CMK (cell line): ENCODE results near the gene BFSP1.

Source experiments
- DNase-seq: peaks from one replicate; pipeline ENCODE4 v3.0.0-alpha.2; 2010; ENCODE audit warnings: low read depth

The BFSP1 gene

DNA sequence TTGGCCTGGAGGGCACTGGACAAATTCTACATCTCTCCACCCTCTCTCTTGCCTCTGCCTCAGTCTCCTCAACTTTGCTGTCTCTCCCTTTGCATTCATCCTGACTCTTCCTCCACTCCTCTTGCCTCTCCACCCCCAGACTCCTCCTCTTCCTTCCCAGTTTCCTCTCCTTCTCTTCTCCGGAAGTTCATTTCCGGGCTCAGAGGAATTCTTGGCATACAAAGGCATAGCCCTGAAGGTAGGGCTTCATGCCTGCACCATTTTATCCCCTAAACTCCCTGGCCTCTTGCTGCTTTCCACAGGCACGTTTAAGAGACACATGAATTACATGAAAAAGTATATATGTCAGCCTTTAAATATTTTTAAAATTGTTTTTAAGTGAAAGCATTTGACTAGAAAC, 10.6 kb downstream of the BFSP1 start:
- DNase-seq: no peak

DNA sequence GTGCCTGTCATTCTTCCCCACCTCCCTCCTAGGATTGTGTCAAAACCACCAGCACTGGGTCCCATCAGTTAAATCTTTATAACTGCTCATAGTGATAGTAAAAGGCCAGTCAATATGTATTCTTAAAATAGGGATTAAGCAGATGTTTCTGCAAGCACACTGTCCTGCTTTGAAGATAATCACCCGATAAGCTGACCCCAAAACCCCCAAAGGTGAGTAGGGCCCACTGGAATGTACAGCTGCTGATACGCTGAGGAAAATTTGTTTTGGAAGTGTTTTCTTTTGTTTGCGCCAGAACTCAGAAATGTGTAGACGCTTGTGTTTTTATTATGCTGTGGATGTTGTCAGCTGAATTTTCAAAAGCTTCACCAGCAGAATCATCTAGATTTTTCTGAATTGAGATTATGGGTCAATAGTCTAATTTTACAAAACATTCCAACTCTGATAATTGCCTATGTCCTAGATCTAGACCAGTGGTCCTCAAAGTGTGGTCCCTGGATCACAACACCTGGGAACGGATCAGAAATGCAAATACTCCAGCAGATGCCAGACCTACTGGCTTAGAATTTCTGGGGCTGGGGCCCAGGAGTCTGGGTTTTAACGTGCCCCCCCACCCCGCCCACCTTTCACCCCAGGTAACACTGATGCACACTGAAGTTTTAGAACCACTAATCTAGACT, 11.4 kb downstream of the BFSP1 start:
- DNase-seq: no peak

DNA sequence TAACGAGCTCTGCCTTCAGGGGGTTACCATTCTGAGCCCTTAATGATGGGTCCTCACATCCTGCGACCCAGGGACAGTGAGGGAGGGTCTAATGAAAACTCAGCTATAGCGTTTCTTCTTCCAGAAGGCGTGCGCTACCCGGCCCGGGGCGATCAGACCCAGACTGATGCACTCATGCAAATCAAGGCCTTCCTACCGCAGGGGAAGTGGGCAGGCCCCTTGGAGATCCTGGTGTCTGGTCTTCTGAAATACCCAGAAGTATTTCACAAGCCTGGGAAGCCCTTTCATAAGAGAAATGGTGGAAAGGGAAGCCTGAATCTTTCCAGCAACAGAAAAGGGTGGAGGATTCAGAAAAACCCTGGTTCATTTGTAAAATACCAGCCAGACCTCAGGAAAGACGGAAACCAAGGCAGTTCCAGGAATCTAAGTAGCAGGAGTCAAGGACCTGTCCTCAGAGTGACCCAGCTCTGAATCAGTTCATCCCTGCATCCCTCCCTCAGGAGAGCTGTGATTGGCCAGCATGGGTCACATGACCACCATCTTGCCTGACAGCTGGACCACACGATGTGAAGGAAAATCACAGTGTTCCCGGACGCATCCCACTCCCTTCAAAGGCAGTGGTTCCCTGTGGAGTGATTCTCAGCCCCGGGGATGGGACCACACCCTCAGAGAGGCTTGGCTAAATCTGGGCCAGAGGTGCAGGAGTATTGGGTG, 12.7 kb downstream of the BFSP1 start:
- DNase-seq: no peak

DNA sequence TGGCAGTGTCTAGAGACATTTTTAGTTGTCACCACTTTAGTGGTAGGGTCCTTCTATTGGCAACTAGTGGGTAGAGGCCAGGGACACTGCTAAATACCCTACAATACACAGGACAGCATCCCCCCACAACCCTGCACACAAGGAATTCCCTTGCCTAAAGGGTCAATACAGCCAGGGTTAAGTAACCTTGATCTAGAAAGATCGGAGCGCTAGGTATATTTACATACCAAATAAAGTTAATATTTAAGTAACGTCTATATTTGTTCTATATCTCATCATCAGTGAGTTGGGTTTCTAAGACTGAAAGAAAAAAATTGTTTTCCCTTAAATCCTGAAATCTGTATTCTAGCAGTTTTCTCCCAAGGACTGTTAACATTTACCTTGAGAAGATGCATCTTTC, 16.1 kb downstream of the BFSP1 start:
- no peak for DNase-seq

DNA sequence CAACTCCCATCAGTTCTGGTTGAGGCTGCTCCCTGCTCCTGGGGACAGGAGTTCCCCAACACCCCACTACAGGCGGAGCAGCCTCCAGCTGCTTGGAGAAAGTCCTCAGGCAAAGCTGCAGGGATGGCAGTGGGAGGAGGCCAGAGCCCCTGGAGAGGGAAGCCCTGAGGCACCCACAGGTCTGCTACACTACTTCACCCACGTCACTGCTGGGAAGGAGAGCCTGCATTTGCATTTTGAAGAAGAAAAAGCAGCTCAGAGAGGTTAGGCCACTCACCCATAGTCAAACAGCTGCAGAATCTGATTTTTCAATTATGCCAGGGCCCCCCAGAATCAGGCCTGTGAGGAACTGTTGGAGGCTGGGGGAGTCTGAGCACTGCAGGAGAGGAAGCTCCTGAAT, 17.2 kb downstream of the BFSP1 start:
- no peak for DNase-seq

DNA sequence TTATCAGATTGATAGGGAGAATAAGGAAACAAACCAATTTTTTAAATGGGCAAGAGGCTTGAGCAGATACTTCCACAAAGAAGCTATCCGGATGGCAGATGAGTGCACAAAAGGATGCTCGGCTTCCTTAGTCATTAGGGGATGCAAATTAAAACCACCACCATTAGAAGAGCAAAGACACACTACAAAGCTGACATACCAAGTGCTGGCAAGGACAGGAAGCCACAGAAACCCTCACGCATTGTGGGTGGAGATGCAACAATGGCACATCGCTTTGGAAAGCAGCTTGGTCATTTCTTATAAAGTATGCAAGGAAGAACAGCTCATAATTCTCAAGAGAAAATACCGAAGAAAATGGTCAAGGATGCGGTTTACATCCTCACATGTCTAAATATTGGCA, 19.8 kb downstream of the BFSP1 start:
- DNase-seq: no peak

DNA sequence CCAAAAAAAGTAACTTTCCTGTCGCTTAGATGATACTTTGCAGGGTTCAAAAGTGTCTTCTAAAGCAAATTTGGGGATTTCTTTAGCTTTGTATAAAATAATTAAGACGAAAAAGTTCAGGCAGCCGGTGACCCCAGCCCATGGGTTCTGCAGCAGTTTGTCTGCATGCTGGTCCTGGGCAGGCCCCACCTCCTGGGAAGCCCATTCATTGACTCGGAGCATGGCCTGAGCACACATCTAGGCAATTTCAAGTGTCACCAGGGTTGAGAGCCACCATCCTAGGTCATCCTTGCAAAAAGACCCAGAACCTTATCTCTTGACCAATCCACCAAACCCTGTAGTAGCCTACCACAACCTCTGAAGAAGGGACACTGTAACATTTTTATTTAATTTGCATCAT, 20.6 kb downstream of the BFSP1 start:
- DNase-seq: no peak

DNA sequence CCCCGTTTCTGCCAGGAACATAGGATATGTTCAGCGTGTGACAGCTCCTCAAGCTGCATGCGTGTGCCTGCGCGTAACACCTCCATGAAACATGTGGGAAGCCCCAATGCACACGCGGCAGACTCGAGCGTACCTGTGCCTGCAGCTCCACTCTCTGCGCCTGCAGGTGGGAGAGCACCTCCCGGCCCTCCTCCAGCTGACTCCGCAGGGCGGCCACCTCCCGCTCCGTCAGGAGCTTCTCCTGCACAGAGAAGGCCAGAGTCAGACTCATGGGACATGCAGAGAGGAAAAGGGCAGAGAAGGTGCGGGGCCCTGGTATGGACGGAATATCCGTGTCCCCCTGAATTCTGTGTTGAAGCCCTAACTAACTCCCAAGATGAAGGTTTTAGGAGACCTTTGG, 22.4 kb downstream of the BFSP1 start:
- DNase-seq: no peak

DNA sequence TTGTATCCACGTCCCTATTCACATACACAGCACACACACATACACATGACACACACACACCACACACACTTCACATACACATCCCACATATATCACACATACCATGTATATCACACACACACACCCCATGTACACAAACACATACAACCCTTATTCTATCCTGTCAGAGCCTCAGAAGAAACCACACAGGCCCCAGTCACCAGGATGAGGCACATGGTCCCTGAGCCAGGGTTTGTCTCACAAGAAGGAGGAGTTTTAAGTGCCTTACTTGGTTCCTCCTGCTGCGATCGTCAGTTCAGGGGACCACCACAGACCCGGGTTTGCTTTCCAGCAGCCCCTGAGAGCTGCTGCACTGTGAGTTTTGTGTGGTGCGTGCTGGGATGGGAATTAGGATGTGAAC, 23.6 kb downstream of the BFSP1 start:
- DNase-seq: no peak

DNA sequence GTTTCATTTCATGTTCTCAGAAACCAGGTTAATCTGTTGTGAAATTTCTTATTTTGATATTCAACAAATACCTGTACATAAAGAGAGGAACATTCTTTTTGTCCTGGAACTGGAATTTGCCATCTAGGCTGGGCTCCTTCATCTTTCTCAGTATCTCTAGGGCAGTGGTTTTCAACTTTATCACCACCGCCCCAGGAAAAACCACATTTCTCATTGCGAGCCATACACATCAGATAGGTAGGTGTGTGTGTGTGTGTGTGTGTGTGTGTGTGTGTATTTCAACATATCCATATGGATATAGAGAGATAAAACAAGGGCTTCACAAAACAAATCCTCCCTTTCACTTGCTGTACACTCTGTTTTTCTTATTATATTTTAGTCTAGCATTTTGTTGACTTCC, 24.1 kb downstream of the BFSP1 start:
- no peak for DNase-seq

DNA sequence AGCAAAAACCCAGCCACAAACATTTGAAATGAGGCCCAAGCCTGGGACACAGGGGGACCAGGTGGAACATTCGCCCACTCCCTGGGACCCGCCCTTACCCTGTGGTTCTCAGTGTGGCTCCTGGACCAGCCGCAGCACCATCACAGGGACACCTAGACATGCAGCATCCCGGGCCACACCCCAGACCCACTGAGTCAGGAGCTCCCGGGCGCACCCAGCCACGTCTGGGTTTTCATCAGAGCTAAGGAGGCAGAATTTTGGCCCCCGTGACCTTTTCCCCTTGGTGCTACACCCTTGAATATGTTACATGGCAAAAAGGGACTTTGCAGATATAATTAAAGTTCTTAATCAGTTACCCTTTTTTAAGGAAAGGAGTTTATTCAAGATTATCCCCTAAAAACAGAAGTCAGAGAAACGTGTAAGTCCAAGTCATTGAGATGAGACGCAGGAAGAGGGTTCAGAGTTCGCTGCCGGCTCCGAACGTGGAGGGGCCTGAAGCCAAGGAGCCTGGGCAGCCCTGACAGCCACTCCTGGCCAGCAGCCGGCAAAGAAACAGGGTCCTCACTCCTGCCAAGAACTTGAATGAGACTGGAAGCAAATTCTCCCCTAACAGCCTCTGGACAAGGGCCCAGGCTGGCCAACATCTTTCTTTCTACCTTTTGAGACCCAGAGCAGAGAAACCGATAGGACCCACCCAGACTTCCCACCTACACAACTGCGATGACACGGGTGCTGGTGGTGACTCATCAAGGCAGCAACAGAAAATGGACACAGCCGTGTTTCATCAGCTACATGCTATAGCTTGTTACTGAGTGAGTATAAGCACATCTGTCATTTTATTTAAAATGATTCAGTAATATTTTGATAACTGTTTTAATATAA, 25.3 kb downstream of the BFSP1 start:
- no peak for DNase-seq

DNA sequence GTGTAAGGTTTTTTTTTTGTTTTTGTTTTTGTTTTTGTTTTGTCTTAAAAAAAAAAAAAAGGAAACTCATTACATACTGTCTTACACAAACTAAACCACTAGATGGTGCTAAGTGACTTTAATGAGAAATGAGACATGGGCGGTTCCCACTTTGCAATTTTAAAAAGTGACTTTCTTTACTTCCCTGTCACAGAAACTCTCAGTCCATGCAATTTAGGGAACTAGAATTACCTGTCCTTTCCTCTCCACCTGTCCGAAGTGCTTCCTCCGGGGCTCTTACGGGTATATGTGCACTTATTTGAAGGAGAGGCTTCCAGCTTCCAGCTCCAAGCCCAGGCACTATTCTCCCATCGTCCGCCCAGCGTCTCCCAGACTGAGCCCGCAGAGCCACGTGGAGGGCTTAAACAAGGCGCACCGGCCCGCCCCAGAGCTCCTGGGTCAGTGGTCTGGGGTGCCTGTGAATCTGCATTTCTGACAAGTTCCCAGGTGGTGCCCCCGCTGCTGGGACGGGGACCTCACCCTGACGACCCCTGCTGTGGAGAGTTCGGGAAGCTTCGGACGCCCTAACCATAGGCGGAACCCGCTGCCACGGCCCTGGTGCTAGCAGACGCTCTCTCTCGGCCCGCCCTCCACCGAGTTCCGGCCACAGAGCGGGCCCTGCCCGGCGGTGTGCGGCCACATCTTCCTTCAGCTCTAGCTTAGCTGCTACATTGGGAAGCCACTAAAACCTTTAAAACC, 26.1 kb downstream of the BFSP1 start:
- DNase-seq: peak; percentile 59

DNA sequence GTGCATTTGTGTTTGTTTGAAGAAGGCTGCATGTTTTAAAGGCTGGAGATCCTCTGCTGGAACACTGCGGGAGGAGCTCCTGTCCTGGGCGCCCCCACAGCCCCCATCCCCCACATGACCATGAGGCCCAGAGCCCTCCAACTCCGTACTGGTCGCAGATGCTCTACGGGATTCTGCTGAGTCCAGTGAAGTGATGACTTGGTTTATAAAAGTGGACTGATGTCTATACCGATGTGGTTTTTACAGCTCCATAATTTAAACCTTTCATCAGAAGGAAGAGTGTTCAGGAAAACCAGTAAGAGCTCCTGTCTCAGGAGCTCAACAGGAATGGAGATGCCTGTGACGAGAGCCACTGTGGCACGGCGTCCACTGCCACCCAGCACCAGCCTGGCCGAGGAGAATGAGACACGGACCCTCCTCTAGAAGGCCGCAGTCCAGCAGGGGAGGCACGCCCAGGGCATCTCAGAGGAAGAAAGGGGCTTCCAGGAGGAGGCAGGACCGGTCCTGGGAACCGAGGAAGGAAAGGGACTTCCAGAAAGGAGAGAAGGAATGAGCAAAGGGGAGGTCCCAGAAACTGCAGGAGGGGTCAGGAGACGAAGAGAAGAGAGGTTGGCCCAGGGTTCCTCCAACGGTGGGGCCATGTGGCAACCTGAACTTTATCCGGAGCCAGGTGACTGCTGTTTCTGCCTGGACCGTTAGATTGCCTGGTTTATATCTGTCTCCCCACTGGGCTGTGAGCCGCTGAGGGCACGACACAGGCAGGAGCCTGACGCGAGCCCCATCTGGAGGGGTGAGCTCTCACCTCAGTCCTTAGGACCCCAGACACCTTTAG, 26.9 kb downstream of the BFSP1 start:
- no peak for DNase-seq

DNA sequence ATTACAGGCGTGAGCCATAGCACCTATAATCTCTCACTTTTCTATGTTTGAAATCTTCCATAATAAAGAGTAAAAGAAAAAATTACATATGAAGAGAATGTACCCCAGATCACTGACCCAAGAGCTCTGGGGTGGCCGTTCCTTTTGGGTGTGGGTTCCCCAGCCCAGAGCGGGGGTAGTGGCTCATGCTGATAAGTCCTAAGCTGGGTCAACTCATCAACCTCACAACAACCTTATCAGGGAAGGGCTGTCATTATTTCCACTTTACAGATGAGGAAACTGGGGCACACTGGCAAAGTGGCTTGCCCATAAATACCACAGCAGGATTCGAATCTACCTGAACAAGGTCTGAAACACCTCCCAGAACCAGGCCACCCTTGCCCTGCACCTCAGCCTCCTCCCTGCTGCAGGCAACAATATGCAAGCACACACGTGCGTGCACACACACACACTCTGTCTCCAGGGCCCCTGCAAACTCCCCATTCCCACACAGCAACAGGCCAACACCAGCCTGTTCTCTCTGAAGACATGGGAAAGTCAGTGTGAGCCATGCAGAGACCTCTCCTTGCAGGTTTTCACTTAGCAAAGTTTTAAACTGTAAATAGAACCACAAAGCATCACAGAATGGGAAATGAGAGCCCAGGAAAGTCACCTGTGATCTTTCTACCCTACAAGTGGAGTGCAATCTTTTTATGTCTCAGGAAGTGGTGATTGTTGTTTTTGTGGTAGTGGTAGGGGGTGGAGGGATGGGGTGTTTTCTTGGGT, 27.7 kb downstream of the BFSP1 start:
- no peak for DNase-seq

DNA sequence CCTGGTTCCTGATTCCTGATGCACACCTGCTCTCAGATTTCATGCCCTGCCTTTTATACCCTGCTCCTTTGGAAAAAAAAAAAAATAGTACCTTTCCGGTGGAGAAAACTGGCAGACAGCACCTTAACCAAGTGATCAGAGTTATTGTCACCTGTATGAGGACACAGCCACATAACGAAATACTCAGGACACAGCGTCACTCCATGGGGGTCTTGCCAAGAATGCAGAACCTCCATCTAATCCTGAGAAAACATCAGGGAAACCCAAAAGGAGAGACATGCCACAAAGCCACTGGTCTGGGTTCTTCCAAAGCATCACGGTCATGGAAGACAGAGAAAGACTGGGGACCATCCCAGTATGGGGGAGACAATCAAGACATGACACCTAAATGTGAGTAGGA, 29.1 kb downstream of the BFSP1 start:
- DNase-seq: no peak

DNA sequence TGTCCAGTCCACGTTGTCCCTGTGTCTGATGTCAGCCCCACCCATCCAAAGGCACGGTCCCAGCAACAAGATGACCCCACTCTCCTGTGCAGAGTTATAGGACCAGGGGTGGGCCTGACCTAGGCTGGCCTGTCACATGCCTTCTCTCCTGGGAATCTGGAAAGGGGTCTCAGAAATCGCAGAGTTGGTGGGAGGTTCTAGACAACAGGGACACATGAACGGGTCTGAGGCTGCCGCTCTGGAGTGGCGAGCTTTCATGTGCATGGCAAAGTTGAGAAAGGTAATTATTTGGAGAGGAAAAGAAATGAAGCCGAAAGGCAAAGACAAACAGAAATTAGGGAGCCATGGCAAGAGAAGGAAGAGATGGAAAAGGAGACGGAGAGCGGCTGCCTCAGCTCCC, 29.5 kb downstream of the BFSP1 start:
- no peak for DNase-seq

DNA sequence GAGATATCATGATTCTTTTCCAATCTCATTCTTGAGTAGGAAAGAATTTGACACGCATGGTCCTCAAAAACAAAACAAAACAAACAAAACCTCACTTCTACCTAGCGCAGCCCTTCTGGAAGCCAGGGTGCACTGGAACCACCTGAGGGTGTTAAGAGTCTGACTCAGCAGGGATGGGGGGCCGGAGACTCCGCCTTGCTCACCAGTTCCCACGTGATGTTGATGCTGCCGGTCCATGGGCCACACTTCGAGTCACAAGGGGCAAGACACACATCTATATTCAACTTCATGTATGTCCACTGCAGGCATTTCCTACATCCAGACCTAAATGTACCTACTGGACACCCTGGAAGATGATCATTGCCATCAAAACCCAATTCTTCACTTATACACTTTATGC, 30.4 kb downstream of the BFSP1 start:
- DNase-seq: no peak

DNA sequence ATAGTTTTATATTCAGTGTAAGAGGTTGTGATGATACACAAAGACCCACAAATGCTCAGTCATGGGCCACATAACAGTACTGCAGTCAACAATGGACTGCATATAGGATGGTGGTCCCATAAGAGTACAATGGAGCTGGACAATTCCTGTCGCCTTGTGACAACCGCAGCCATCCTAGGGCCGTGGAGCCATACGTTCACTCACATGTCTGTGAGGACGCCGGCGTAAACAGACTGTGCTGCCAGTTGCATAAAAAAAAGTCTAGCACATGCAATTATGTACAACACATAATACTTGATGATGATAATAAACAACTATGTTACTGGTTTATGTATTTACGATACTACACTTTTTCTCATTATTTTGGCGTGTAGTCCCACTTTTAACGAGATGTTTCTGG, 30.9 kb downstream of the BFSP1 start:
- DNase-seq: no peak

DNA sequence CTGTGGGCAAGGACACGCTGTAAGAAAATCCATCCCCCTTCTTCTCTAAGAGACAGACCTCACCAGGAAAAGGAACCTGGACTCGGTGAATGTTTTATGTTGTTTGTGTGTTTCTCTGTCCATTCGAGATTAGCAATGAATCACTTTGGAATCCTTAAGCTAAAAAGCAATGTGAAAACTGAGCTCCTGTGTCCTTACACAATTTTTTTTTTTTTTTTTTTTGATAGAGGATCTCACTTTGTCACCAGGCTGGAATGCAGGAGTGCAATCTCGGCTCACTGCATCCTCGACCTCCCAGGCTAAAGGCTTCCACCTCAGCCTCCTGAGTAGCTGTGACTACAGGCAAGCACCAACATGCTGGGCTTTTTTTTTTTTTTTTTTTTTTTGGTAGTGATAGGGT, 32.1 kb downstream of the BFSP1 start:
- DNase-seq: no peak

DNA sequence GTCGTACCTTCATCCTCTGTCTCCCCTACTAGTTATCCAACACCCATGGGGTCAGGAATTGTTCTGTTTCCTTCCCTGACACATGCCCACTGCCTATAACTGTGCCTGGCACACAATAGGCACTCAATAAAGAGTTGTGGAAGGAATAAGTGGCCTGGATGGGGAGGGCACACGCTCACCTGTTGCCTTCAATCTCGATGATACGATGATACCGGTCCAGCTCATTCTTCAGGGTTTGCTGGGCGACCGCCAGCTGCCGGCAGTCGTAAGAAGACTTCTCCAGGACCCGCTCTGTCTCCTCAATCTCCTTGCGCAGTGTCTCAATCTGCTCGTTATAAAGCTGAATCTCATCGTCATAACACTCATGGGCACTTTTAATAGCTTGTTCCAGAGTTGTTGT, 32.5 kb downstream of the BFSP1 start:
- DNase-seq: no peak
